ENCODE data around the gene EFCAB14.

EFCAB14 gene

GRCh38 chr1:46647611-46648010 lies 71.3 kb downstream of the EFCAB14 start:
- no peaks in the 10 kb centered on the region for H3K27me3 ChIP-seq (ENCODE audit: control insufficient read depth, insufficient read depth, low read length, poor library complexity, severe bottlenecking)
- no peak overlapping the region for H3K27ac ChIP-seq (ENCODE audit: insufficient read depth, low read depth, low read length, poor library complexity, severe bottlenecking)
- H3K4me3 ChIP-seq (ENCODE audit: insufficient read depth, low read depth, low read length) = no peak overlapping the region
- H3K9me3 ChIP-seq (ENCODE audit: control insufficient read depth, low read length) = no peaks in the 10 kb centered on the region
- no peaks in the 10 kb centered on the region for H3K4me1 ChIP-seq (ENCODE audit: control insufficient read depth, insufficient read depth, low read length)
- H3K36me3 ChIP-seq (ENCODE audit: control insufficient read depth, insufficient read depth, low read length) = peaks cover 15% of the 10 kb centered on the region
- WGBS, 2 experiments = 94 to 96% methylated on average over 3 of the region's 3 CpGs

- H3K36me3 ChIP-seq (ENCODE audit: control insufficient read depth, insufficient read depth, low read length) = peaks cover 15% of the 10 kb centered on the region
- no peaks in the 10 kb centered on the region for H3K9me3 ChIP-seq (ENCODE audit: control insufficient read depth, low read length)
- H3K4me3 ChIP-seq (ENCODE audit: insufficient read depth, low read depth, low read length) = no peak overlapping the region
- no peaks in the 10 kb centered on the region for H3K4me1 ChIP-seq (ENCODE audit: control insufficient read depth, insufficient read depth, low read length)
- WGBS, 2 experiments = 97 to 98% methylated on average over 2 of the region's 2 CpGs
- H3K27ac ChIP-seq (ENCODE audit: insufficient read depth, low read depth, low read length, poor library complexity, severe bottlenecking) = no peak overlapping the region
- H3K27me3 ChIP-seq (ENCODE audit: control insufficient read depth, insufficient read depth, low read length, poor library complexity, severe bottlenecking) = no peaks in the 10 kb centered on the region
Measured at GRCh38 chr1:46646844-46647243, 72.1 kb downstream of the EFCAB14 start.

DNA sequence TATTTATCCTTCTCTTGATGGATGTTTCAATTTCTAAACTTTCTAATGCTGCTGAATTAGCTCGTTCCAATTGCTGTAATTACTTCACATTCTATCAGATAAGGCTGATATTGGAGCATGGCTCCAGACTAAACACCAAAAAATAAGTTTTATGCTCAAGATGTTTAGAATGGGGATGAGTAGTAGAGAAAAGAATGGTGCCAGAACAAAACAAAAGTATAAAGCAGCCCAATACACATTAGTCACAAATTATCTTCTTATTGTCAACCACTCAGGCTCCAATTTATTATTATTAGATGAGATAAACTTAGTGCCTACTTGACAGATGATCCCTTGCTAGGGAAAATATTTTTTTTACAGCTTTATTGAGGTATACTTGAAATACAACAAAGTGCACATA lies 72.6 kb downstream of the EFCAB14 start:
- Histone ChIP-seq H3K27ac (ENCODE audit: insufficient read depth, low read depth, low read length, poor library complexity, severe bottlenecking) (no peak overlapping the region), H3K9me3 (ENCODE audit: control insufficient read depth, low read length) (no peaks in the 10 kb centered on the region), H3K4me1 (ENCODE audit: control insufficient read depth, insufficient read depth, low read length) (no peaks in the 10 kb centered on the region), H3K27me3 (ENCODE audit: control insufficient read depth, insufficient read depth, low read length, poor library complexity, severe bottlenecking) (no peaks in the 10 kb centered on the region), H3K36me3 (ENCODE audit: control insufficient read depth, insufficient read depth, low read length) (peaks cover 15% of the 10 kb centered on the region), H3K4me3 (ENCODE audit: insufficient read depth, low read depth, low read length) (no peak overlapping the region)
- 93% methylated on average over 1 of the region's 1 CpG; no CpG with 5 or more reads in 1 of the 2 experiments for WGBS, 2 experiments

GRCh38 chr1:46645815-46646214 lies 73.1 kb downstream of the EFCAB14 start:
- no peak overlapping the region for H3K4me3 ChIP-seq (ENCODE audit: insufficient read depth, low read depth, low read length)
- H3K9me3 ChIP-seq (ENCODE audit: control insufficient read depth, low read length) = no peaks in the 10 kb centered on the region
- peaks cover 15% of the 10 kb centered on the region for H3K36me3 ChIP-seq (ENCODE audit: control insufficient read depth, insufficient read depth, low read length)
- H3K27ac ChIP-seq (ENCODE audit: insufficient read depth, low read depth, low read length, poor library complexity, severe bottlenecking) = no peak overlapping the region
- H3K4me1 ChIP-seq (ENCODE audit: control insufficient read depth, insufficient read depth, low read length) = no peaks in the 10 kb centered on the region
- 90 to 94% methylated on average over 4 of the region's 4 CpGs for WGBS, 2 experiments
- no peaks in the 10 kb centered on the region for H3K27me3 ChIP-seq (ENCODE audit: control insufficient read depth, insufficient read depth, low read length, poor library complexity, severe bottlenecking)

- Histone ChIP-seq H3K36me3 (ENCODE audit: control insufficient read depth, insufficient read depth, low read length) (peaks cover 5% of the 10 kb centered on the region), H3K27ac (ENCODE audit: insufficient read depth, low read depth, low read length, poor library complexity, severe bottlenecking) (no peak overlapping the region), H3K9me3 (ENCODE audit: control insufficient read depth, low read length) (no peaks in the 10 kb centered on the region)
Measured at GRCh38 chr1:46643368-46643775, 75.5 kb downstream of the EFCAB14 start.

GRCh38 chr1:46642115-46642680 lies 76.7 kb downstream of the EFCAB14 start:
- H3K27ac ChIP-seq (ENCODE audit: insufficient read depth, low read depth, low read length, poor library complexity, severe bottlenecking) = no peak overlapping the region
- H3K4me3 ChIP-seq (ENCODE audit: insufficient read depth, low read depth, low read length) = no peak overlapping the region
- no peaks in the 10 kb centered on the region for H3K4me1 ChIP-seq (ENCODE audit: control insufficient read depth, insufficient read depth, low read length)
- H3K9me3 ChIP-seq (ENCODE audit: control insufficient read depth, low read length) = no peaks in the 10 kb centered on the region
- H3K27me3 ChIP-seq (ENCODE audit: control insufficient read depth, insufficient read depth, low read length, poor library complexity, severe bottlenecking) = no peaks in the 10 kb centered on the region
- H3K36me3 ChIP-seq (ENCODE audit: control insufficient read depth, insufficient read depth, low read length) = no peaks in the 10 kb centered on the region

More at GRCh38 chr1:46643368-46643775, 75.5 kb downstream of the EFCAB14 start:
- H3K27me3 ChIP-seq (ENCODE audit: control insufficient read depth, insufficient read depth, low read length, poor library complexity, severe bottlenecking) = no peaks in the 10 kb centered on the region
- no peak overlapping the region for H3K4me3 ChIP-seq (ENCODE audit: insufficient read depth, low read depth, low read length)
- no peaks in the 10 kb centered on the region for H3K4me1 ChIP-seq (ENCODE audit: control insufficient read depth, insufficient read depth, low read length)

GRCh38 chr1:46639547-46639946 lies 79.4 kb downstream of the EFCAB14 start:
- Histone ChIP-seq H3K27me3 (ENCODE audit: control insufficient read depth, insufficient read depth, low read length, poor library complexity, severe bottlenecking) (no peaks in the 10 kb centered on the region), H3K9me3 (ENCODE audit: control insufficient read depth, low read length) (no peaks in the 10 kb centered on the region), H3K27ac (ENCODE audit: insufficient read depth, low read depth, low read length, poor library complexity, severe bottlenecking) (no peak overlapping the region), H3K4me3 (ENCODE audit: insufficient read depth, low read depth, low read length) (no peak overlapping the region), H3K36me3 (ENCODE audit: control insufficient read depth, insufficient read depth, low read length) (no peaks in the 10 kb centered on the region), H3K4me1 (ENCODE audit: control insufficient read depth, insufficient read depth, low read length) (no peaks in the 10 kb centered on the region)
- WGBS, 2 experiments = 100% methylated on average over 1 of the region's 1 CpG

DNA sequence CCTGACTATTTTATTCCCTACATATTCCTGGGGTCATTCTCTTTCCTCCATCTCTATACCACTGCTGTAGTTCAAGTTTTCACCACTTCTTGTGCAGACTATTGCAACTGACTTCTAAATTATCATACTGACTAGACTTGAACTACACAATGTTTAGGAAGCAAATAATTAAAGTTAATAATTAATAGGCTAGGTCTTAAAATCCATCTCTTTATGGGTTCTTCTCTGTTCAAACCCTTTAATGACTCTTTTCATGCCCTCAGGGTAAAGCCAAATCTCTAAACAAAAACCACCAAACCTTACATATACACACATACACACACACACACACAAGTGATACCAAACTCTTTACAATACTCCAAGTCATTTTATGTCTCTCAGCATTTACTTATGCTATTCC lies 80.0 kb downstream of the EFCAB14 start:
- H3K27ac ChIP-seq (ENCODE audit: insufficient read depth, low read depth, low read length, poor library complexity, severe bottlenecking) = no peak overlapping the region

DNA sequence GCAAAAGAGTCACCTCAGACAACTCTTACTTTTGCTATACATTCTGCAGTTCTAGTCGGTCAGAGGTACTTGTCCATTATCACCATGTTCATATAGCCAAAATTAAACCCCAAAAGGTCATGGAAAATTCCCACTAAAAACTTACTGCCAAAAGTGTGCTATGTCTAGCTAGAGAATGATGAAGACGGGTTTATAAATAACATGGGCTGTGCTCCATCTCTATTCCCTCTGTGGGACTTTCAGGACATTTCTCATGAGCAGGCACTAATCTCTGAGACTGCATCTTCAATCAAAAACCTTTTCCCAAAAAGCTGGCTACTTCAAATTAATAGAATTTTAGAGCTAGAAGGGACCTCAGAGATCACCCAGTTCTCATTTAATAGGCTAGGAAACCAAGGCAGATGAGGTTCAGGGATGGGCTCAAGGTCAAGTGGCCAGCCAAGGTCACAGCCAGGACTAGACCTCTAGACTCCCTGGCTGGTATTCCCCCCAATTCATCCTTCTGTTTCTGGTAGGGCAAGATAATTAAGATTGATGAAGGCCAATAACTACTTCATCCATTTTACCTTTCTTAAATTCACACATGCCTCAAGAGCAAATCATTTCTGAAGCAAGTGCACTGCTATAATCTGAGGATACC lies 81.3 kb downstream of the EFCAB14 start:
- H3K4me1 ChIP-seq (ENCODE audit: control insufficient read depth, insufficient read depth, low read length) = no peaks in the 10 kb centered on the region
- no peaks in the 10 kb centered on the region for H3K9me3 ChIP-seq (ENCODE audit: control insufficient read depth, low read length)
- WGBS, 2 experiments = 46 to 50% methylated on average over 2 of the region's 2 CpGs
- no peak overlapping the region for H3K4me3 ChIP-seq (ENCODE audit: insufficient read depth, low read depth, low read length)
- no peaks in the 10 kb centered on the region for H3K27me3 ChIP-seq (ENCODE audit: control insufficient read depth, insufficient read depth, low read length, poor library complexity, severe bottlenecking)
- no peaks in the 10 kb centered on the region for H3K36me3 ChIP-seq (ENCODE audit: control insufficient read depth, insufficient read depth, low read length)
- no peak overlapping the region for H3K27ac ChIP-seq (ENCODE audit: insufficient read depth, low read depth, low read length, poor library complexity, severe bottlenecking)

More for the DNA sequence above, 80.0 kb downstream of the EFCAB14 start:
- Histone ChIP-seq H3K9me3 (ENCODE audit: control insufficient read depth, low read length) (no peaks in the 10 kb centered on the region), H3K4me1 (ENCODE audit: control insufficient read depth, insufficient read depth, low read length) (no peaks in the 10 kb centered on the region), H3K4me3 (ENCODE audit: insufficient read depth, low read depth, low read length) (no peak overlapping the region), H3K36me3 (ENCODE audit: control insufficient read depth, insufficient read depth, low read length) (no peaks in the 10 kb centered on the region), H3K27me3 (ENCODE audit: control insufficient read depth, insufficient read depth, low read length, poor library complexity, severe bottlenecking) (no peaks in the 10 kb centered on the region)

DNA sequence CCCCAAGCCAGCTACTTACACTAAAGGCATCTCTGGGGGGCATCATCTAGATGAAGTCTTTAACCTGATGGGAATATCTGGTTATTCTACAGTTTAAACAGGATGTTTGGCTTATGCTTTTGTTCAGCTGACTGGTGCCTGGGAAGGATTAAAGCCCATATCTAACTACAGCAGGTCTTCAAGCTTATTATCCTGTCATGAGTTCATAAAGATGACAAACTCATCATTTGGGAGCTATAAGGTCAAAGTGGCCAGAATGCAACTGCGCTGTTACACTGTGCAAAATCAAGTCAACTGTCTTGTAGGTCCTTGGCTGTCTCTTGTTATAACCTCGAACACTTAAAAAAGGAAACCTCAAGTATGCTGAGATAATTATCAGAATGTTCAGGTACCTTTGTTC lies 83.7 kb downstream of the EFCAB14 start:
- Histone ChIP-seq H3K27ac (ENCODE audit: insufficient read depth, low read depth, low read length, poor library complexity, severe bottlenecking) (no peak overlapping the region), H3K9me3 (ENCODE audit: control insufficient read depth, low read length) (no peaks in the 10 kb centered on the region), H3K36me3 (ENCODE audit: control insufficient read depth, insufficient read depth, low read length) (peaks cover 4% of the 10 kb centered on the region), H3K4me1 (ENCODE audit: control insufficient read depth, insufficient read depth, low read length) (no peaks in the 10 kb centered on the region), H3K4me3 (ENCODE audit: insufficient read depth, low read depth, low read length) (no peak overlapping the region), H3K27me3 (ENCODE audit: control insufficient read depth, insufficient read depth, low read length, poor library complexity, severe bottlenecking) (no peaks in the 10 kb centered on the region)
- 95 to 100% methylated on average over 2 of the region's 2 CpGs for WGBS, 2 experiments
